WTC11 (cell line): ENCODE measurements around the gene CCDC183. TPM values are rescaled to one million over a fixed set of nuclear protein-coding genes. Genes with fewer than 3 reads are reported as not detected.

Experiments
- ATAC-seq: fragments of 200-7000 bp; cut with Tn5 transposase; 2 replicates; pipeline ENCODE4 v1.10.0; 2021; ENCODE audit warnings: mild to moderate bottlenecking, moderate library complexity
- CTCF ChIA-PET: fragments of 300-600 bp; sonication (Branson Sonifier 250); formaldehyde crosslinking; loops from one replicate; lab custom pipeline; 2021; ENCODE audit warnings: antibody characterized with exemption; lab: Charles Lee
- POLR2A ChIA-PET: fragments of 350-600 bp; sonication (Branson Sonifier 250); formaldehyde crosslinking; loops from one replicate; lab custom pipeline; 2021; ENCODE audit warnings: antibody characterized with exemption; lab: Charles Lee
- DNase-seq: peaks from one replicate; pipeline ENCODE4 v3.0.0; 2021; ENCODE audit warnings: low spot score
- H3K27ac Mint-ChIP-seq: 2 replicates; pipeline ENCODE4 v1.8.0; 2021; ENCODE audit warnings: mixed read lengths
- H3K27me3 Mint-ChIP-seq: 2 replicates; pipeline ENCODE4 v1.8.0; 2021; ENCODE audit warnings: low read depth, mild to moderate bottlenecking, moderate library complexity, mixed read lengths
- H3K36me3 Mint-ChIP-seq: 2 replicates; pipeline ENCODE4 v1.8.0; 2021; ENCODE audit warnings: mixed read lengths
- H3K4me1 Mint-ChIP-seq: 2 replicates; pipeline ENCODE4 v1.8.0; 2022; ENCODE audit warnings: mixed read lengths
- H3K4me3 Mint-ChIP-seq: 2 replicates; pipeline ENCODE4 v1.8.0; 2021; ENCODE audit warnings: mild to moderate bottlenecking, moderate library complexity, mixed read lengths
- H3K9me3 Mint-ChIP-seq: 2 replicates; pipeline ENCODE4 v1.8.0; 2021; ENCODE audit warnings: mixed read lengths
- ATF1 ChIP-seq: sonication (generic); formaldehyde crosslinking; IDR thresholded peaks from 2 replicates; pipeline ENCODE4 v1.8.1; 2023; ENCODE audit warnings: mild to moderate bottlenecking, moderate library complexity, missing genetic modification reagents
- CREB1 ChIP-seq: sonication (generic); formaldehyde crosslinking; IDR thresholded peaks from 2 replicates; pipeline ENCODE4 v1.8.0; 2023; ENCODE audit warnings: mild to moderate bottlenecking, missing genetic modification reagents
- GTF2I ChIP-seq: fragments of 250-450 bp; sonication (Bioruptor Pico); conservative IDR thresholded peaks from 2 replicates; pipeline ENCODE4 v1.4.0; 2021; ENCODE audit warnings: mild to moderate bottlenecking
- JUN ChIP-seq: sonication (generic); formaldehyde crosslinking; IDR thresholded peaks from 2 replicates; pipeline ENCODE4 v1.8.0; 2023; ENCODE audit warnings: mild to moderate bottlenecking, missing genetic modification reagents
- KAT7 ChIP-seq: sonication (generic); formaldehyde crosslinking; IDR thresholded peaks from 2 replicates; pipeline ENCODE4 v1.8.1; 2023; ENCODE audit warnings: missing genetic modification reagents, mild to moderate bottlenecking, borderline replicate concordance
- MYBL2 ChIP-seq: sonication (generic); formaldehyde crosslinking; IDR thresholded peaks from 2 replicates; pipeline ENCODE4 v1.8.1; 2023; ENCODE audit warnings: mild to moderate bottlenecking, moderate library complexity, missing genetic modification reagents
- NFATC4 ChIP-seq: fragments of 250-450 bp; sonication (Bioruptor Pico); IDR thresholded peaks from 2 replicates; pipeline ENCODE4 v1.9.0; 2021; ENCODE audit warnings: mild to moderate bottlenecking
- SOX15 ChIP-seq: fragments of 250-450 bp; sonication (Bioruptor Pico); IDR thresholded peaks from 2 replicates; pipeline ENCODE4 v1.9.0; 2021; ENCODE audit warnings: mild to moderate bottlenecking
- TP53 ChIP-seq: sonication (generic); formaldehyde crosslinking; IDR thresholded peaks from 2 replicates; pipeline ENCODE4 v1.8.1; 2023; ENCODE audit warnings: mild to moderate bottlenecking, missing genetic modification reagents
- ZNF317 ChIP-seq: sonication (generic); formaldehyde crosslinking; IDR thresholded peaks from 2 replicates; pipeline ENCODE4 v1.8.1; 2023; ENCODE audit warnings: low read depth, mild to moderate bottlenecking, moderate library complexity, missing genetic modification reagents, borderline replicate concordance
- total RNA-seq: library from RNA; stranded (reverse); gene quantifications from 3 replicates; pipeline ENCODE4 v1.2.3, GENCODE V29; 2021
- TF ChIP-seq, protein P1 (sequence below): fragments of 250-450 bp; sonication (Bioruptor Pico); IDR thresholded peaks from 2 replicates; pipeline ENCODE4 v1.9.0; 2021; ENCODE audit warnings: mild to moderate bottlenecking
- TF ChIP-seq, protein P2 (sequence below): sonication (generic); formaldehyde crosslinking; IDR thresholded peaks from 2 replicates; pipeline ENCODE4 v1.8.1; 2023; ENCODE audit warnings: mild to moderate bottlenecking, missing genetic modification reagents
- TF ChIP-seq, protein P3 (sequence below): sonication (generic); formaldehyde crosslinking; IDR thresholded peaks from 2 replicates; pipeline ENCODE4 v1.8.0; 2022; ENCODE audit warnings: mild to moderate bottlenecking, missing genetic modification reagents

The CCDC183 gene
- total RNA-seq, 1 experiment from 2014 or later = 2.1 TPM

DNA sequence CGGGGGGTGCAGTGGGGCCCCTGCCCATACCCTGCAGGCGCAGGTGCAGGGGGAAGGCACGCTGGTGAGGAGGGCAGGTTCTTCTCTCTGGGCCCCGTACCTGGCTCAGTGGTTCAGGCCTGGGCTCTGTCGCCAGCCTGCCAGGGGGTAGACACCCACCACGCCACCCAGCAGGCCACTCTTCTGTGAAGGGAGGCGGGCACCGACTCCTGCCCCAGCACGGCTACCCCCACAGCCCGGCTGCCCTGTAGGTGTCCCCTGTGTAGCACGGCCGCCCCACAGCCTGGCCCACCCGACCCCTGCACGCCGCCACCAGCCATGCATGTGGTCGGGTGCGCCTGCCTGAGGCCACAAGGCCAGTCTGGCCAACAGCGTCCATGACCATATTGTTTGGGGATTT, 49.5 kb upstream of the CCDC183 start (continued):
- TF ChIP-seq, protein P1, sequence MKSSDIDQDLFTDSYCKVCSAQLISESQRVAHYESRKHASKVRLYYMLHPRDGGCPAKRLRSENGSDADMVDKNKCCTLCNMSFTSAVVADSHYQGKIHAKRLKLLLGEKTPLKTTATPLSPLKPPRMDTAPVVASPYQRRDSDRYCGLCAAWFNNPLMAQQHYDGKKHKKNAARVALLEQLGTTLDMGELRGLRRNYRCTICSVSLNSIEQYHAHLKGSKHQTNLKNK (CRISPR knock-in tag) = no peak
- TF ChIP-seq, protein P2, sequence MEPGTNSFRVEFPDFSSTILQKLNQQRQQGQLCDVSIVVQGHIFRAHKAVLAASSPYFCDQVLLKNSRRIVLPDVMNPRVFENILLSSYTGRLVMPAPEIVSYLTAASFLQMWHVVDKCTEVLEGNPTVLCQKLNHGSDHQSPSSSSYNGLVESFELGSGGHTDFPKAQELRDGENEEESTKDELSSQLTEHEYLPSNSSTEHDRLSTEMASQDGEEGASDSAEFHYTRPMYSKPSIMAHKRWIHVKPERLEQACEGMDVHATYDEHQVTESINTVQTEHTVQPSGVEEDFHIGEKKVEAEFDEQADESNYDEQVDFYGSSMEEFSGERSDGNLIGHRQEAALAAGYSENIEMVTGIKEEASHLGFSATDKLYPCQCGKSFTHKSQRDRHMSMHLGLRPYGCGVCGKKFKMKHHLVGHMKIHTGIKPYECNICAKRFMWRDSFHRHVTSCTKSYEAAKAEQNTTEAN (CRISPR knock-in tag) = no peak
- TF ChIP-seq SOX15 (no peak), MYBL2 (CRISPR knock-in tag) (no peak), KAT7 (CRISPR knock-in tag) (no peak), NFATC4 (CRISPR knock-in tag) (no peak), GTF2I (CRISPR knock-in tag) (no peak)

DNA sequence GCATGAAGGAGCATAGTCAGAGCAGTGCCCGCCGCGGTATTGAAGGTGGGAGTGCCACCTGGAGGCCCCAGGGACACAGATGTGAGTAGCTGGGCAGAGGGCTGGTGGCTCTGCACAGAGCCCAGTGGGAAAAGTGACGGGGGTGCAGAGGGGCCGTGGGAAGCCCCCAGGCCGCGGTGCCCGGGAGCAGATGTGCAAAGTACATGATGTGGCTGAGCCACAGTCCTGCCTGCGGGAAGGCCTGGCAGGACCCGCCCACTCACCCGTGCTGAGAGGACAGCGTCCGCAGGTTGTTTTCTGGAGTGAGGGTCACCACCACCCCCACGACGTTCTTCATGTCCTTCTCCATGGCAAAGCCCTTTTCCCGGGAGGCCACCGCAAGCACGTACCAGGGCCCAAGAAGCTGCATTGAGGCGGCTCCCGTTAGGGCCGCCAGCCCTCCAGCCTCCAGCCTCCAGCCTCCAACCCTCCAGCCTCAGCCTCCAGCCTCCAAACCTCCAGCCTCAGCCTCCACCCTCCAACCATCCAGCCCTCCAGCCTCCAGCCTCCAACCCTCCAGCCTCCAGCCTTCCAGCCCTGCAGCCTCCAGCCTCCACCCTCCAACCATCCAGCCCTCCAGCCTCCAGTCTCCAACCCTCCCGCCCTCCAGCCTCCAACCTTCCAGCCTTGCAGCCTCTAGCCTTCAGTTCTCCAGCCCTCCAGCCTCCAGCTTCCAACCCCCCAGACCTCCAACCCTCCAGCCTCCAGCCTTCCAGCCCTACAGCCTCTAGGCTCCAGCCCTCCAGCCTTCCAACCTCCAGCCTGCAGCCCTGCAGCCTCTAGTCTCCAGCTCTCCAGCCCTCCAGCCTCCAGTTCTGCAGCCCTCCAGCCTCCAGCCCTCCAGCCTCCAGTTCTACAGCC, 48.7 kb upstream of the CCDC183 start:
- no peak overlapping the region for H3K4me3 Mint-ChIP-seq
- DNase-seq (no peak), ATAC-seq (no peak)
- H3K27ac Mint-ChIP-seq = no peak overlapping the region
- 0 out of 2 replicates have a peak, but pooled peaks cover 3% of the 10 kb centered on the region for H3K27me3 Mint-ChIP-seq
- CTCF ChIA-PET = interaction anchor here (1.2 kb wide), 1 partner anchor 11 kb away, joined by 4 read pairs; the partner anchor contains the start of gene LCN8
- H3K4me1 Mint-ChIP-seq = no peaks in the 10 kb centered on the region; the same call in 1 of the 2 replicates
- peaks cover 14% of the 10 kb centered on the region for H3K9me3 Mint-ChIP-seq
- peak; percentile 60; the same call in 1 of the 2 replicates for TF ChIP-seq GTF2I (CRISPR knock-in tag)
- TF ChIP-seq JUN (CRISPR knock-in tag) = no peak
- POLR2A ChIA-PET = no interaction called here
- peaks cover 6% of the 10 kb centered on the region; the same call in 1 of the 2 replicates for H3K36me3 Mint-ChIP-seq

DNA sequence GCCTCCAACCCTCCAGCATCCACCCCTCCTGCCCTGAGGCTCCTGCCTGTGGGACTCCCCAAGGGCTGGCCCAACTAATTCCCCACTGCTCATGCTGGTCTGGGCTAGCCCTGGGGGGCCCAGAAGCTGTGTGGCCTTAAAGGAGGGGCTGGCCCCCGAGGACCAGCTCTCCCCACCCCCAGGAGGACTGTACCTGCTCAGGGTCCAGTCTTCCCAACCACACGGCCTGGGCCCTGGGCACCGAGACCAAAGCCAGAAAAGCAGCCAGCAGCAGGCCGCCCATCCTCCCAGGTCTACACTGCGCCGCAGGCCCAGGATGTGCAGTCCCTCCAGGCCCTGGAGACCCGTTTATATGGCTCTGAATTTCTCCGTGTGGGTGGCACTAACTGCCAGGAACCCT, 47.9 kb upstream of the CCDC183 start, which contains the start of gene LCN6:
Gene LCN6 (minus strand): TSS at position 325 of the 400 bp plus-strand sequence. CDS start 42 bp downstream, at position 283.
- DNase-seq = no peak
- no peaks in the 10 kb centered on the region for H3K4me1 Mint-ChIP-seq
- ChIA-PET POLR2A (no interaction called here), CTCF (interaction anchor here (1.2 kb wide), 1 partner anchor 10 kb away, joined by 4 read pairs; the partner anchor contains the start of gene LCN8)
- H3K27me3 Mint-ChIP-seq = 0 out of 2 replicates have a peak, but pooled peaks cover 3% of the 10 kb centered on the region
- no peak for ATAC-seq
- H3K9me3 Mint-ChIP-seq = peaks cover 20% of the 10 kb centered on the region
- no peak within 1 kb of the TSS for H3K4me3 Mint-ChIP-seq
- peaks cover 8% of the 10 kb centered on the region; the same call in 1 of the 2 replicates for H3K36me3 Mint-ChIP-seq
- TF ChIP-seq CREB1 (CRISPR knock-in tag) = no peak
- no peak within 1 kb of the TSS; the same call in 1 of the 2 replicates for H3K27ac Mint-ChIP-seq

DNA sequence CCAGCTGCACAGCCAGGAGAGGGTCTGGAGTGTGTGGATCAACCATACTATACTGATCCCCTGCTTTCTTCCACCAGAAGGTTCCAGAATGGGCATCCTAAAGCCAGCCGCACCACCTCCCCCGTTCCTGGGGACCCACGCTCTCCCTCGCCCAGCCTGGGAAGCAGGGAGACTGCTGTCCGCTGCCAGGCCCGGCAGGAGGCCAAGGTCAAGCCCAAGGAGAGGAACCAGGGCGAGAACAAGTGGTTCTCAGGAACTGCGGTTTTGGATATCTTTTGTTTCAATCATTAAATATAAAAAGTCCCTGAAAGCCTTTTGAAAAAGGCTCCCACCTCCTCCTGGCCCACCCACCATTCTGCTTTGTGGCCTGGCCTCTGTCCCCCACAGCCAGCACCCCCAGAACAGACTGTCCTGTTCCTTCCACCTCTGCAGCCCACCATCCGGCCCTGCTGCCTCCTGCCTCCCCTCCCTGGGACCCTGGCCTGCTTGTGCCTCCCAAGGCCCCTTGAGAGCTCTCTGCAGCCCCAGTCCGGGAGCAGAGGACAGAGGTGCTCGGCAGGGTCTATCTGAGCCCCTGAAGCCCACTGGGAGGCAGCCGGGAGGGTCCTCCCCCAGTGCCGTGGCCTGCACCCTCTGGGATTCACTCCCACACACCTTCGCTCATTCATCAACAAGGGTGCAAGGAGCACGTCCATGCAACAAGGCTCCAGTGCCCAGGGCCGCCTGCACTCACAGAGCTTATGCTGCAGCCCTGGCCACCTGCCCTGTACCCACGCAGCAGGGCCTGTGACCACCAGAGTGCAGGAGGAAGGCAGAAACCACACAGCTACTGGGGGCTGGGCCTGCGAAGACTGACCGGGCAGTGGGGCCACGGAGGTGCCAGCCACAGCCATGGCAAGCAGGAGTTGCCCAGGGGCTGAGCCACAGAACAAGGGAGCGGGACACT, 47.2 kb upstream of the CCDC183 start:
- CTCF ChIA-PET = interaction anchor here (1.1 to 1.6 kb wide), 2 partner anchors 9 to 14 kb away, joined by 3 to 8 read pairs; partner anchors contain the start of gene LCN8
- no peak for ATAC-seq
- Mint-ChIP-seq H3K9me3 (peaks cover 20% of the 10 kb centered on the region), H3K27me3 (0 out of 2 replicates have a peak, but pooled peaks cover 3% of the 10 kb centered on the region), H3K4me3 (no peak overlapping the region), H3K4me1 (no peaks in the 10 kb centered on the region), H3K27ac (no peak overlapping the region; the same call in 1 of the 2 replicates), H3K36me3 (peaks cover 8% of the 10 kb centered on the region; the same call in 1 of the 2 replicates)
- no peak for TF ChIP-seq TP53 (CRISPR knock-in tag)
- TF ChIP-seq ATF1 (CRISPR knock-in tag) = no peak
- TF ChIP-seq, protein P3, sequence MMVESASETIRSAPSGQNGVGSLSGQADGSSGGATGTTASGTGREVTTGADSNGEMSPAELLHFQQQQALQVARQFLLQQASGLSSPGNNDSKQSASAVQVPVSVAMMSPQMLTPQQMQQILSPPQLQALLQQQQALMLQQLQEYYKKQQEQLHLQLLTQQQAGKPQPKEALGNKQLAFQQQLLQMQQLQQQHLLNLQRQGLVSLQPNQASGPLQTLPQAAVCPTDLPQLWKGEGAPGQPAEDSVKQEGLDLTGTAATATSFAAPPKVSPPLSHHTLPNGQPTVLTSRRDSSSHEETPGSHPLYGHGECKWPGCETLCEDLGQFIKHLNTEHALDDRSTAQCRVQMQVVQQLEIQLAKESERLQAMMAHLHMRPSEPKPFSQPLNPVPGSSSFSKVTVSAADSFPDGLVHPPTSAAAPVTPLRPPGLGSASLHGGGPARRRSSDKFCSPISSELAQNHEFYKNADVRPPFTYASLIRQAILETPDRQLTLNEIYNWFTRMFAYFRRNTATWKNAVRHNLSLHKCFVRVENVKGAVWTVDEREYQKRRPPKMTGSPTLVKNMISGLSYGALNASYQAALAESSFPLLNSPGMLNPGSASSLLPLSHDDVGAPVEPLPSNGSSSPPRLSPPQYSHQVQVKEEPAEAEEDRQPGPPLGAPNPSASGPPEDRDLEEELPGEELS (CRISPR knock-in tag) = no peak
- no peak for TF ChIP-seq ZNF317
- TF ChIP-seq, all 79 proteins: peak for 0
- no peak for DNase-seq
- POLR2A ChIA-PET = no interaction called here
